Effector memory CD4-positive, alpha-beta T cell (primary cell): ENCODE data around the gene USP6NL.

Experiments
- DNase-seq, 3 donors: peaks; one replicate each; pipeline ENCODE4 v3.0.0-alpha.2; 2020
- H3K27ac ChIP-seq: 2 replicates; pipeline ENCODE4 v1.7.0; 2013; ENCODE audit warnings: mild to moderate bottlenecking, low read length, moderate library complexity; ENCODE audit not compliant: insufficient read depth, poor library complexity, severe bottlenecking
- H3K27me3 ChIP-seq: replicated peaks from 2 replicates; pipeline ENCODE4 v1.7.0; 2013; ENCODE audit warnings: mild to moderate bottlenecking, low read length; ENCODE audit not compliant: insufficient read depth, control insufficient read depth, poor library complexity, severe bottlenecking
- H3K36me3 ChIP-seq: 2 replicates; pipeline ENCODE4 v1.7.0; 2013; ENCODE audit warnings: mild to moderate bottlenecking, low read length, moderate library complexity; ENCODE audit not compliant: control insufficient read depth, insufficient read depth
- H3K4me1 ChIP-seq: 2 replicates; pipeline ENCODE4 v1.7.0; 2013; ENCODE audit warnings: low read length, mild to moderate bottlenecking; ENCODE audit not compliant: control insufficient read depth, insufficient read depth, poor library complexity, severe bottlenecking
- H3K4me3 ChIP-seq: 2 replicates; pipeline ENCODE4 v1.7.0; 2013; ENCODE audit warnings: low read length, low read depth, mild to moderate bottlenecking; ENCODE audit not compliant: insufficient read depth, poor library complexity, severe bottlenecking
- H3K9me3 ChIP-seq: 2 replicates; pipeline ENCODE4 v1.7.0; 2013; ENCODE audit warnings: mild to moderate bottlenecking, low read length, moderate library complexity; ENCODE audit not compliant: control insufficient read depth

The USP6NL gene

DNA sequence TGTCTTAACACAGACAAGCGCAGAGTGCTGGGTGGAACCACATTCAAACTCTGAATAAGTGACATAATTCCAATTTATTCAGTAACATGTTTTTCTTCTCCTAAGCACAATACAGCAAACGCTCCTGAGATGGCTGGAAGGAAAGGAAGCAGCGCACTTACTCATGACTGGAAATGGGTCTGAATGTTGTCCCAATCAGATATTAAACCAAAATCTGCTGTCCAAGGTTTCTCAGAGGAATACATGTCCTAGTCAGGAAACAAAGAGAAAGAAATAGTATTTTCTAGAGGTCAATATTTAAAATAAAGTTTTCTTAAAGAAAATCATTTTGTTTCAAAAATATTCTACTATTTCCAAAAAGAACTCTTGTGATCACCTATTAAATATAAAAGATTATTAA is 14.0 kb downstream of the USP6NL start:
- no peak for DNase-seq
- no peak overlapping the region for H3K27ac ChIP-seq
- H3K4me3 ChIP-seq, result no peak overlapping the region
- no peaks in the 10 kb centered on the region for H3K36me3 ChIP-seq
- no peaks in the 10 kb centered on the region for H3K4me1 ChIP-seq
- no peaks in the 10 kb centered on the region for H3K9me3 ChIP-seq
- H3K27me3 ChIP-seq, result no peaks in the 10 kb centered on the region

DNA sequence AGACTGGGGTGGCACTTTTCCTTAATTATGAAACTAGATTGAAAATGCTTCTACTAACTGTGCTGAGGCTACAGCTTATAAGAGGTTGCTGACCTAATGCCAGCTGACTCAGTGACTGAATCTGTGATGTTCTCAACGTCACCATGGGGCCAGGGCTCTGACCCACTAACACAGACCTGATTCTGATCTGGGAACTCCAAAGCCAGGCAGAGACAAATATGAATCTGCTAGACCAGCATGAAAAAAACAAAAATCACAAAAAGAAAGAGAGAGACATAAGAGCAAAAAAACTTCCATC is 16.1 kb downstream of the USP6NL start:
- no peak overlapping the region for H3K27ac ChIP-seq
- H3K4me1 ChIP-seq, result no peaks in the 10 kb centered on the region
- DNase-seq, result no peak

DNA sequence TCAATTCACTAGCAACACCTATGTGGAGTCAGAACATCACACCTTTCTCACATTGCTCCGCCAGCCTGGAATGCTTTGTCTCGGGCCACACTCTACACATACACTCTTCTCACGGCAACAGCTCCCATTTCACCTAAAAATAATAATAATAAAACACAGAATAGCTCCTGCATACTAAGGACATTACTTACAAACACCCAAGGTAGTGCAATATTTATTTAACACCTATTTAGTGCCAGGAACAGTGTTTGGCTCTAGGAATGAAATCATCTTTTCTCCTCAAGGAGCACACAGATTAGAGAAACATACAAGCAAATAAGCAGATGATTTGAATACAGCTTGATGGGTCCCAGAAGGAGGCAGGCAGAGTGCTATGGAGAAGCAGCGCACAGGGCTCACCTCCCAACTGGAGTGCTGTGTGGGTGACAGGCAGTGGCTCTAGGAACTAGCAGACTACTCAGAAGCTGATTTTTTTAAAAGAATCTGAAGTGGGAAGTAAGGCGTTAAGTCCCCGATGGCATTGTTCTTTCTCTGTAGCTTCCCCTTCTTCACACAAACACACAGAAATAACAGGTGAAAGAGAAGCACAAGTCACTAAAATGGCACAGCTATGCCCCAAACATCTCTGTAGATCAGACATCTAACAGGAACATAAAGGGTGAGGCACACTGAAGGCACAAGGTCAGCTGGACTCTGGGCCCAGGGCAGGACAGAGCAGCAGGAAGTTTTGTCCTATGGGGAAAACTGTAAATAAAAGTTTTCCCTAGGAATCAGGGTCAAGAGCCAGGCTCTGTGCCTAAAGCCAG is 16.7 kb downstream of the USP6NL start:
- Histone ChIP-seq H3K4me3 (no peak overlapping the region), H3K27ac (no peak overlapping the region), H3K27me3 (no peaks in the 10 kb centered on the region), H3K36me3 (no peaks in the 10 kb centered on the region), H3K4me1 (no peaks in the 10 kb centered on the region), H3K9me3 (no peaks in the 10 kb centered on the region)
- DNase-seq, result no peak

More for the DNA sequence above, 16.1 kb downstream of the USP6NL start:
- H3K27me3 ChIP-seq, result no peaks in the 10 kb centered on the region
- no peak overlapping the region for H3K4me3 ChIP-seq
- no peaks in the 10 kb centered on the region for H3K9me3 ChIP-seq
- no peaks in the 10 kb centered on the region for H3K36me3 ChIP-seq

DNA sequence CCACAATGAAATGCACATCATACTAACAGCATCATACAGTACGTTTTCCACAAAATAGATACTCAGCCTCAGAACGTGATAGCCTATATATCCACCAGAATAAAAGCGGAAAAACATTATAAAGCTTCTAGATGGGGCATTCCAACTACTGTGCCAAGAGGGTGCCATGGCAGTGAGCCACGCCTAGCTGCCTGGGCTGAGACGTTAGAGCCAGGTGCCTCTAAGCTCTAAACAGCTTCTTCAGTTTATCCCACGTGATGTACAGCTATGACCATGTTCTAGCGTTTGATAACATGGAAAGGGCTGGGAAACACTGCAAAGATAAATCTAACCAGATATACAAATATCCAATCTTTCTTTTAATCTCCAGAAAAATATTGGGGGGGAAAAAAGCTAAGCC is 17.8 kb downstream of the USP6NL start:
- no peaks in the 10 kb centered on the region for H3K9me3 ChIP-seq
- no peaks in the 10 kb centered on the region for H3K36me3 ChIP-seq
- no peak overlapping the region for H3K27ac ChIP-seq
- H3K27me3 ChIP-seq, result no peaks in the 10 kb centered on the region
- no peak for DNase-seq
- no peak overlapping the region for H3K4me3 ChIP-seq
- no peaks in the 10 kb centered on the region for H3K4me1 ChIP-seq

DNA sequence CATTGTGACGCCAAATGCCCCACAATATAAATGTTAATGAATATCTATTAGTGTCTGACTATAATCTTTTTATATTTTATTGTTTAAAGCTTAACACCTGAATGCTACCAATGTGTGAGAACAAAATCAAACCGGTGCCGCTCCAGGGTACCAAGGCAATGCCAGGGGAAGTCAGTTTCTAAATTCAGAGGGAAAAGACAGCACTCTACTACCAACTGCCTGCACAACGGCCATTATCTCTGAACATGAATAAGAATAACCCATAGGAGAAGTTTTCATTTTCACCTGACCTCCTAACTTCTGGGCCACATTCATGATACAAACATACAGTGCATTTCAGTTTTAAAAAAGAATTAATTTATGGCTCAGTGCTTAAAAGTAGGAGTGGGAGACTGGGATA is 21.7 kb downstream of the USP6NL start:
- Histone ChIP-seq H3K27me3 (no peaks in the 10 kb centered on the region), H3K4me1 (no peaks in the 10 kb centered on the region), H3K9me3 (no peaks in the 10 kb centered on the region), H3K36me3 (no peaks in the 10 kb centered on the region), H3K27ac (no peak overlapping the region), H3K4me3 (no peak overlapping the region)
- no peak for DNase-seq

DNA sequence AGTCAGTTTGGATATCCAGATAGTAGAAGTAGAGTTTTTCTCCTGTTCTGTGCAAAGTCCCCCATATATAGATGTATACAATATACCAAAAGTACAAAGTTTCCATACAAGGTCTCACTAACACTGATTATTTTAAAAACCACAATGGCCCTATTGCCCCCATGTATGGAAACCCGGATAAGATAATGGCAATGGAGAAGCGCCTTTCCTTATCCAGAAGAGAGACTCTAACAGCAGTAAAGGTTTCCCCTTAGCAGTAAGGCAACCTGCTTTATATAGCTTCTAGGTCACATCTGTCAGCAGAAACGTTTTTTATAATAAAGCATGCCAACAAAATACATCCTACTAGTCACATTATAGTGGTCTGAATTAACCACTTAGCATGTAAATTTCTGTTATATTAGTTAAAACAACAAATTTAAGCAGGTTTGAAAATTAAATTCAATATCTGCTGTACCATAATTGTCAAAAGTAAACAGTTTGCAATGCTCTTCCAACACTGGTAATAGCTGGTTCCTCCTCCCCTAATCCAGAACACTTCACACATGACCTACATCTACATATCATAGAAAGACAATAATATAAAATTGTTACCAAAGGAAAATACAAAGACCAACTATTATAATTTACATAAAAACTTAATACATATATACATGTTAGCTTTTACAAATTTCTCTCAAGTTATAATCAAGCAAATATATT is 22.4 kb downstream of the USP6NL start:
- Histone ChIP-seq H3K4me1 (no peaks in the 10 kb centered on the region), H3K27me3 (no peaks in the 10 kb centered on the region), H3K36me3 (no peaks in the 10 kb centered on the region), H3K9me3 (no peaks in the 10 kb centered on the region), H3K27ac (no peak overlapping the region), H3K4me3 (no peak overlapping the region)
- DNase-seq, result no peak

DNA sequence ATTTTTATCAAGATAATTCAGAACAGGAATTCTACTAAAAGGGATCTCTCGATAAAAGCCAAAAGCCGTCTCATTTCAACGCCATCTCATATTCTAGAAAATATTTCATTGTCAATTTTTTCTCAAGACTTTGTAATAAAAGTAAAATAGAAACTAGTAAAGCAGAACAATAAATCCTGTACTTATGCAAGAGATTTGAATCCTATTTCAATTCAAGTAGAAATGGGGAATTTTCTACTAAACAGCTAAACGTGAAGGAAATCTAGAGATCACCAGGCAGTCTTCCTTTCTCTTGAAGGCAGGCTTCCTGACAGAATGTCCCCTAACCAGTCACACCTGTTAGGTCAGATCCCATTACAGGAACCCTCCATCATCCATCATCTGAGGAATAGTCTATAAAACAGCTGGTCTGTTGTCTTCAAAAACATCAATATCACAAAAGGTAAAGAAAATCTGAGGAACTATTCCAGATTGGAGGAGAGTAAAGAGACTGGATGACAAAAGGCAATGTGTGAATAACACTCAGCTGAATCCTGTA is 23.7 kb downstream of the USP6NL start:
- H3K4me1 ChIP-seq, result no peaks in the 10 kb centered on the region
- DNase-seq, result no peak
- no peaks in the 10 kb centered on the region for H3K36me3 ChIP-seq
- H3K27me3 ChIP-seq, result no peaks in the 10 kb centered on the region
- no peak overlapping the region for H3K27ac ChIP-seq
- H3K9me3 ChIP-seq, result no peaks in the 10 kb centered on the region
- no peak overlapping the region for H3K4me3 ChIP-seq

DNA sequence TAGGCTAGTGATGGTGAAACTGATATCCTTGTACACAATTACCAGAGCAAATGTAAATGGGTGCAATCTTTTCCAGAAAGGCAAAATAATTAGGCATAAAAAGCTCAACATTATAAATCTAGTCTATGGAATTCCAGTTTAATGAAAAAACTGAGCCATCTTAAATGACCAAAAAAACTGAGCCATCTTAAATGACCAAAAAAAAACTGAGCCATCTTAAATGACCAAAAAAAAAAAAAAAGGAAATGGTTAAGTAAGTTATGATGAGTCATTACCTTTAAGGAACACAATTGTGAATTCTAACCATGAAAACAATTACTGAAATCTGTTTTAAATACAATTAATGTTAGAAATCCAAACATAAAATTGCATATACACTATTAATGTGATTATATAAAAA is 25.3 kb downstream of the USP6NL start:
- Histone ChIP-seq H3K27ac (no peak overlapping the region), H3K36me3 (no peaks in the 10 kb centered on the region), H3K4me3 (no peak overlapping the region), H3K27me3 (no peaks in the 10 kb centered on the region), H3K9me3 (no peaks in the 10 kb centered on the region), H3K4me1 (no peaks in the 10 kb centered on the region)
- DNase-seq, result no peak

DNA sequence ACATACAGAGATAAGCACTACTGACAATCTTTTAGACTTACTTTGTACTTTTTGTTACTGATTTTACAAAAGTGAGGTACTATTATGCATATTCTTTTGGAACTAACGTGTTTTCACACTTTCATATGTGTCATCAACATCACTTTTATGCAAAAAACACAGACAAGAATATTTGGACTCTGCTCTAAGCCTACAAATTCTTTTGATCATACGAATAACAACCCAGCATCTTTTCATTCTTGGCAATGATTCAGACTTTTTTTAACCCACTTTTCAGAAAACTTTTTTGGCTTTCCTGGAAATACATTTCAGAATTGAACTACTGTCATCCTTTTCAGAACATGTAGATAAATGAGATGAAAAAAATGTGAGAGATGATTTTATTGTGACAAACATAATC is 30.2 kb downstream of the USP6NL start:
- H3K27ac ChIP-seq, result no peak overlapping the region
- H3K36me3 ChIP-seq, result no peaks in the 10 kb centered on the region
- no peak for DNase-seq
- H3K9me3 ChIP-seq, result no peaks in the 10 kb centered on the region
- H3K4me1 ChIP-seq, result no peaks in the 10 kb centered on the region
- H3K4me3 ChIP-seq, result no peak overlapping the region
- no peaks in the 10 kb centered on the region for H3K27me3 ChIP-seq

DNA sequence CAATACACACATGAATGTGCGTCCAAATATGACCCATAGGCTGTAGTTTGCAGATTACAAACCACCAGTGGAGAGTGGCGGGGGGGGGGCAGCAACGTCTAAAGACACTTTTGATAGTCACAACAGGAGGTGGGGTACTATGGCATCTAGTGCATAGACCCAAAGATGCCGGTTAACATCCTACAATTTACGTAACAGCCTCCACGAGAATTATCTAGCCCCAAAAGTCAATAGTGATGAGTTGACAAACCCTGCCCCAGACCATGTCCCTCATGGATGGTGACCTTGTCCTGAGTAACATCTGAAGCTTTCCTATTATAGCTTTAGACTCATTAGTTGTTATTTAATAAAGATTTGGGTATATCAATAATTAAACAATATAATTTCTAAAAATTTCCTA is 31.6 kb downstream of the USP6NL start:
- no peaks in the 10 kb centered on the region for H3K4me1 ChIP-seq
- no peak overlapping the region for H3K4me3 ChIP-seq
- H3K27me3 ChIP-seq, result no peaks in the 10 kb centered on the region
- no peak overlapping the region for H3K27ac ChIP-seq
- no peak for DNase-seq
- no peaks in the 10 kb centered on the region for H3K36me3 ChIP-seq
- H3K9me3 ChIP-seq, result no peaks in the 10 kb centered on the region
